LNCAP (cell line): ENCODE measurements around the gene ARHGEF39.

ENCODE experiments used
- CTCF ChIP-seq: fragments of 450-650 bp; IDR thresholded peaks from 2 replicates; pipeline ENCODE4 v1.5.1; 2017; ENCODE audit warnings: mild to moderate bottlenecking

ARHGEF39 gene

GRCh38 chr9:35653611-35654010 is 11.4 kb downstream of the ARHGEF39 start:
- no peak for TF ChIP-seq CTCF

GRCh38 chr9:35652829-35653209 is 12.2 kb downstream of the ARHGEF39 start:
- TF ChIP-seq CTCF, result no peak

- no peak for TF ChIP-seq CTCF
These were observed 12.8 kb downstream of the ARHGEF39 start for GRCh38 chr9:35651956-35652828.

- TF ChIP-seq CTCF, result no peak
These were observed 14.4 kb downstream of the ARHGEF39 start, which contains the start of gene SIT1 for GRCh38 chr9:35650341-35651158. Gene SIT1, minus strand, starts transcription at chr9:35650931. Its CDS starts 78 bp downstream, at chr9:35650853.

GRCh38 chr9:35649431-35650340 is 15.3 kb downstream of the ARHGEF39 start:
- no peak for TF ChIP-seq CTCF

GRCh38 chr9:35646533-35647265 is 18.3 kb downstream of the ARHGEF39 start:
- TF ChIP-seq CTCF, result peak; percentile 88
